Stimulated activated memory B cell treated with anti-CD40 and anti-IgM and Interleukin-4, amounts not matched to agents 10 μg/mL and 1 μg/mL and 100 μg/mL, for 72 hours (primary cell): ENCODE data around the gene IQCH.
"Not testable (repeated sequence)": the region's sequence is repeated elsewhere in the genome, so short reads cannot be mapped to it uniquely, and the experiment has no call there.

ENCODE experiments used
- ATAC-seq: fragments of 150-1000 bp; cut with Tn5 transposase; 2 replicates; pipeline ENCODE4 v1.10.0; 2021
- H3K27ac Mint-ChIP-seq: one replicate; pipeline ENCODE4 v1.8.0; 2022; ENCODE audit warnings: mild to moderate bottlenecking, mixed read lengths
- H3K27me3 Mint-ChIP-seq: one replicate; pipeline ENCODE4 v1.8.0; 2022; ENCODE audit warnings: mixed read lengths
- H3K36me3 Mint-ChIP-seq: one replicate; pipeline ENCODE4 v1.8.0; 2022; ENCODE audit warnings: mixed read lengths
- H3K4me1 Mint-ChIP-seq: one replicate; pipeline ENCODE4 v1.8.0; 2022; ENCODE audit warnings: mixed read lengths
- H3K4me3 Mint-ChIP-seq: one replicate; pipeline ENCODE4 v1.8.0; 2022; ENCODE audit warnings: mild to moderate bottlenecking, moderate library complexity, mixed read lengths
- H3K9me3 Mint-ChIP-seq: one replicate; pipeline ENCODE4 v1.8.0; 2022; ENCODE audit warnings: mixed read lengths

Gene IQCH

GRCh38 chr15:67444100-67444499 is 189.5 kb downstream of the IQCH start:
- Mint-ChIP-seq H3K4me3 (no peak overlapping the region), H3K4me1 (no peaks in the 10 kb centered on the region), H3K36me3 (peaks cover 32% of the 10 kb centered on the region), H3K27me3 (no peaks in the 10 kb centered on the region), H3K9me3 (peaks cover 5% of the 10 kb centered on the region), H3K27ac (no peak overlapping the region)
- no peak for ATAC-seq

- no peaks in the 10 kb centered on the region for H3K27me3 Mint-ChIP-seq
Measured at GRCh38 chr15:67446449-67446848, 191.9 kb downstream of the IQCH start.

GRCh38 chr15:67448372-67448771 is 193.8 kb downstream of the IQCH start:
- H3K27ac Mint-ChIP-seq, H3K4me3 Mint-ChIP-seq, H3K36me3 Mint-ChIP-seq, H3K27me3 Mint-ChIP-seq, H3K9me3 Mint-ChIP-seq, ATAC-seq, H3K4me1 Mint-ChIP-seq: not testable (repeated sequence)

More at GRCh38 chr15:67446449-67446848, 191.9 kb downstream of the IQCH start:
- H3K36me3 Mint-ChIP-seq, result peaks cover 12% of the 10 kb centered on the region
- no peak for ATAC-seq
- no peaks in the 10 kb centered on the region for H3K4me1 Mint-ChIP-seq
- H3K9me3 Mint-ChIP-seq, result peaks cover 3% of the 10 kb centered on the region
- H3K27ac Mint-ChIP-seq, result no peak overlapping the region
- H3K4me3 Mint-ChIP-seq, result no peak overlapping the region

- ATAC-seq, H3K27ac Mint-ChIP-seq, H3K9me3 Mint-ChIP-seq, H3K4me3 Mint-ChIP-seq, H3K4me1 Mint-ChIP-seq, H3K27me3 Mint-ChIP-seq, H3K36me3 Mint-ChIP-seq: not testable (repeated sequence)
Measured at GRCh38 chr15:67453703-67454102, 199.1 kb downstream of the IQCH start.

GRCh38 chr15:67456677-67457529 is 202.3 kb downstream of the IQCH start:
- Mint-ChIP-seq H3K27me3 (no peaks in the 10 kb centered on the region), H3K27ac (no peak overlapping the region), H3K9me3 (no peaks in the 10 kb centered on the region), H3K4me1 (no peaks in the 10 kb centered on the region), H3K36me3 (peaks cover 6% of the 10 kb centered on the region), H3K4me3 (no peak overlapping the region)
- ATAC-seq, result peak; percentile 82

GRCh38 chr15:67458331-67459029 is 203.9 kb downstream of the IQCH start:
- Mint-ChIP-seq H3K4me1 (no peaks in the 10 kb centered on the region), H3K36me3 (peaks cover 6% of the 10 kb centered on the region), H3K27me3 (no peaks in the 10 kb centered on the region), H3K27ac (no peak overlapping the region), H3K9me3 (no peaks in the 10 kb centered on the region), H3K4me3 (no peak overlapping the region)
- ATAC-seq, result no peak

- ATAC-seq, result no peak
- no peaks in the 10 kb centered on the region for H3K4me1 Mint-ChIP-seq
- no peaks in the 10 kb centered on the region for H3K36me3 Mint-ChIP-seq
- H3K27ac Mint-ChIP-seq, result no peak overlapping the region
- H3K9me3 Mint-ChIP-seq, result no peaks in the 10 kb centered on the region
- no peaks in the 10 kb centered on the region for H3K27me3 Mint-ChIP-seq
- H3K4me3 Mint-ChIP-seq, result no peak overlapping the region
Measured at GRCh38 chr15:67460521-67460920, 205.9 kb downstream of the IQCH start.

- Mint-ChIP-seq H3K27ac (no peak overlapping the region), H3K27me3 (no peaks in the 10 kb centered on the region), H3K9me3 (no peaks in the 10 kb centered on the region), H3K36me3 (peaks cover 4% of the 10 kb centered on the region), H3K4me1 (no peaks in the 10 kb centered on the region), H3K4me3 (no peak overlapping the region)
- no peak for ATAC-seq
Measured at GRCh38 chr15:67461735-67462134, 207.1 kb downstream of the IQCH start.

- no peaks in the 10 kb centered on the region for H3K9me3 Mint-ChIP-seq
Measured at GRCh38 chr15:67462875-67463274, 208.3 kb downstream of the IQCH start.

GRCh38 chr15:67463488-67463887 is 208.9 kb downstream of the IQCH start:
- H3K4me3 Mint-ChIP-seq, result no peak overlapping the region
- no peak for ATAC-seq
- H3K4me1 Mint-ChIP-seq, result no peaks in the 10 kb centered on the region
- H3K9me3 Mint-ChIP-seq, result no peaks in the 10 kb centered on the region
- H3K36me3 Mint-ChIP-seq, result peaks cover 4% of the 10 kb centered on the region
- H3K27ac Mint-ChIP-seq, result no peak overlapping the region
- no peaks in the 10 kb centered on the region for H3K27me3 Mint-ChIP-seq

More at GRCh38 chr15:67462875-67463274, 208.3 kb downstream of the IQCH start:
- no peak for ATAC-seq
- H3K36me3 Mint-ChIP-seq, result peaks cover 4% of the 10 kb centered on the region
- H3K4me3 Mint-ChIP-seq, result no peak overlapping the region
- no peak overlapping the region for H3K27ac Mint-ChIP-seq
- H3K27me3 Mint-ChIP-seq, result no peaks in the 10 kb centered on the region
- H3K4me1 Mint-ChIP-seq, result no peaks in the 10 kb centered on the region

- Mint-ChIP-seq H3K36me3 (peaks cover 4% of the 10 kb centered on the region), H3K4me1 (no peaks in the 10 kb centered on the region), H3K27ac (no peak overlapping the region), H3K4me3 (no peak overlapping the region), H3K27me3 (no peaks in the 10 kb centered on the region), H3K9me3 (no peaks in the 10 kb centered on the region)
- ATAC-seq, result no peak
Measured at GRCh38 chr15:67465196-67465952, 210.8 kb downstream of the IQCH start.

GRCh38 chr15:67468416-67468815 is 213.8 kb downstream of the IQCH start:
- Mint-ChIP-seq H3K27me3 (no peaks in the 10 kb centered on the region), H3K4me1 (no peaks in the 10 kb centered on the region), H3K4me3 (no peak overlapping the region), H3K9me3 (no peaks in the 10 kb centered on the region), H3K27ac (no peak overlapping the region), H3K36me3 (peaks cover 8% of the 10 kb centered on the region)
- ATAC-seq, result no peak

GRCh38 chr15:67469680-67470079 is 215.1 kb downstream of the IQCH start:
- no peak for ATAC-seq
- Mint-ChIP-seq H3K36me3 (peaks cover 13% of the 10 kb centered on the region), H3K27ac (no peak overlapping the region), H3K9me3 (no peaks in the 10 kb centered on the region), H3K4me1 (no peaks in the 10 kb centered on the region), H3K4me3 (no peak overlapping the region), H3K27me3 (no peaks in the 10 kb centered on the region)

GRCh38 chr15:67472957-67473356 is 218.4 kb downstream of the IQCH start:
- Mint-ChIP-seq H3K36me3 (peaks cover 12% of the 10 kb centered on the region), H3K27ac (no peak overlapping the region), H3K4me1 (no peaks in the 10 kb centered on the region), H3K27me3 (no peaks in the 10 kb centered on the region), H3K4me3 (no peak overlapping the region), H3K9me3 (no peaks in the 10 kb centered on the region)
- ATAC-seq, result no peak

GRCh38 chr15:67474405-67475110 is 220.0 kb downstream of the IQCH start:
- Mint-ChIP-seq H3K9me3 (no peaks in the 10 kb centered on the region), H3K36me3 (peaks cover 22% of the 10 kb centered on the region), H3K4me1 (no peaks in the 10 kb centered on the region), H3K4me3 (no peak overlapping the region), H3K27me3 (no peaks in the 10 kb centered on the region), H3K27ac (no peak overlapping the region)
- ATAC-seq, result no peak
